ENCODE measurements around the gene PPARG. TPM values are rescaled to one million over a fixed set of nuclear protein-coding genes. Genes with fewer than 3 reads are reported as not detected.
A peak's percentile ranks its signal among the peaks of the same experiment; 100 is the strongest.

Gene PPARG
- total RNA-seq, 3 donors from 2014 or later: 61.6 to 173 (median 98.8) TPM

DNA sequence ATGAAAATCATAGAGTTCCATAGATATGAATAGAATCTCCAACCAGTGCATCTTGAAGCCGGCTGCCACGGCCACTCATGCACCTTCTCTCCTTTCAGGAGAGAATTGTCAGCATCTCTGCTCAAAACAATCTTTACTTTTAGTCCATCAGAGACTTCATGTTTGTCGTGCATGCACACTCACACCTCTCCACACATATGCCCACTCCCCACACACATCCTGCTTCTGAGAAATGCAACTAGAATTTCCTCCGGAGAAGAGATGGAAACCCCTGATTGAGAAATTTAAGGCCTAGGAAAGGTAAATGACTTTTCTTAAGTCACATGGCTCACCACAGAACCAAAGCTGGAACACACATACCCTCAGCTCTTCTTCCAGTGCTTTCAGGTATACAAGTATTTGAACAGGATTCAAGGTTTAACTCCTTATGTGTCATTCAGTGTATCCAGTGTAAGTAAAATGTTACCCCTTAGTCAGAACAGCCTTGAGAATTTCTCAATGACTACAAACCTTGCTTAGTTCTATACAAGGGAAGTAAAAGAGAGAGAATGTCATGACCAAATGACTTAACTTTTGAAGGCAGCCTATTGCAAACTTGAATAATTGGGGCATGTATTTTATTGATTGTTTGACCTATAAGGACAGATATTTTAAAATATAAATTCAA is 126.3 kb downstream of the PPARG start:
- Histone ChIP-seq H3K9me3 (no peaks in the 10 kb centered on the region), H3K4me3 (no peak overlapping the region), H3K4me1 (ENCODE audit: low read depth) (peaks cover 9% of the 10 kb centered on the region), H3K36me3 (ENCODE audit: low read depth) (no peaks in the 10 kb centered on the region)
- DNase-seq: no peak
- intact Hi-C loops (cut with DNase I, micrococcal nuclease): no loop called here
- TF ChIP-seq, protein P1, sequence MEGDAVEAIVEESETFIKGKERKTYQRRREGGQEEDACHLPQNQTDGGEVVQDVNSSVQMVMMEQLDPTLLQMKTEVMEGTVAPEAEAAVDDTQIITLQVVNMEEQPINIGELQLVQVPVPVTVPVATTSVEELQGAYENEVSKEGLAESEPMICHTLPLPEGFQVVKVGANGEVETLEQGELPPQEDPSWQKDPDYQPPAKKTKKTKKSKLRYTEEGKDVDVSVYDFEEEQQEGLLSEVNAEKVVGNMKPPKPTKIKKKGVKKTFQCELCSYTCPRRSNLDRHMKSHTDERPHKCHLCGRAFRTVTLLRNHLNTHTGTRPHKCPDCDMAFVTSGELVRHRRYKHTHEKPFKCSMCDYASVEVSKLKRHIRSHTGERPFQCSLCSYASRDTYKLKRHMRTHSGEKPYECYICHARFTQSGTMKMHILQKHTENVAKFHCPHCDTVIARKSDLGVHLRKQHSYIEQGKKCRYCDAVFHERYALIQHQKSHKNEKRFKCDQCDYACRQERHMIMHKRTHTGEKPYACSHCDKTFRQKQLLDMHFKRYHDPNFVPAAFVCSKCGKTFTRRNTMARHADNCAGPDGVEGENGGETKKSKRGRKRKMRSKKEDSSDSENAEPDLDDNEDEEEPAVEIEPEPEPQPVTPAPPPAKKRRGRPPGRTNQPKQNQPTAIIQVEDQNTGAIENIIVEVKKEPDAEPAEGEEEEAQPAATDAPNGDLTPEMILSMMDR (IDR thresholded peaks at IDR 0.05): no peak
- ATAC-seq: no peak

DNA sequence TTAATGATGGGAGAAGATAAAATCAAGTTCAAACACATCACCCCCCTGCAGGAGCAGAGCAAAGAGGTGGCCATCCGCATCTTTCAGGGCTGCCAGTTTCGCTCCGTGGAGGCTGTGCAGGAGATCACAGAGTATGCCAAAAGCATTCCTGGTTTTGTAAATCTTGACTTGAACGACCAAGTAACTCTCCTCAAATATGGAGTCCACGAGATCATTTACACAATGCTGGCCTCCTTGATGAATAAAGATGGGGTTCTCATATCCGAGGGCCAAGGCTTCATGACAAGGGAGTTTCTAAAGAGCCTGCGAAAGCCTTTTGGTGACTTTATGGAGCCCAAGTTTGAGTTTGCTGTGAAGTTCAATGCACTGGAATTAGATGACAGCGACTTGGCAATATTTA is 127.9 kb downstream of the PPARG start:
- ATAC-seq (no peak), DNase-seq (no peak)
- intact Hi-C loops (cut with DNase I, micrococcal nuclease): no loop called here
- H3K4me1 ChIP-seq (ENCODE audit: low read depth): peaks cover 5% of the 10 kb centered on the region
- H3K4me3 ChIP-seq: no peak overlapping the region
- TF ChIP-seq, protein P1 (IDR thresholded peaks at IDR 0.05): no peak
- no peaks in the 10 kb centered on the region for H3K36me3 ChIP-seq (ENCODE audit: low read depth)
- H3K9me3 ChIP-seq: no peaks in the 10 kb centered on the region

DNA sequence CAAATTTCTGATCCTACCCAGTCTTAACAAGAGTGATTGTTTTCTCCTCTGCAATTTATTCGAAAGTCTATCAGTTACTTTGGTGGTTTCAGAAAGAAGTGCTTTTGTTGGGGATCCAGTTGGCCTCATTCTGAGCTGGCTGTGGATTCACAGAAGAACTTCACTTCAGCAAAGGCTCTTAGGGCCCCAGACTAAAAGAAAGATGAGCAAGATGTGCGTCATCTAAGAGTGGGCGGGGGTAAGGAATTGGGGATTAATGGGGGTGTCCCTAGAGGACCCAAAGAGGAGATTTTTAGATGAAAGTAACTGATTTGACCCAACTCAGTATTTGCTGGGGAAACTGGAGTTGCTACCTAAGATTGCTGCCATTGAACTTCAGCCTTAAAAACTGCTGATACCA is 131.5 kb downstream of the PPARG start:
- no peak for ATAC-seq
- TF ChIP-seq, protein P1 (IDR thresholded peaks at IDR 0.05): no peak
- Histone ChIP-seq H3K4me3 (no peak overlapping the region), H3K36me3 (ENCODE audit: low read depth) (no peaks in the 10 kb centered on the region), H3K4me1 (ENCODE audit: low read depth) (peaks cover 5% of the 10 kb centered on the region), H3K9me3 (no peaks in the 10 kb centered on the region)
- DNase-seq: no peak
- intact Hi-C loops (cut with DNase I, micrococcal nuclease): no loop called here

DNA sequence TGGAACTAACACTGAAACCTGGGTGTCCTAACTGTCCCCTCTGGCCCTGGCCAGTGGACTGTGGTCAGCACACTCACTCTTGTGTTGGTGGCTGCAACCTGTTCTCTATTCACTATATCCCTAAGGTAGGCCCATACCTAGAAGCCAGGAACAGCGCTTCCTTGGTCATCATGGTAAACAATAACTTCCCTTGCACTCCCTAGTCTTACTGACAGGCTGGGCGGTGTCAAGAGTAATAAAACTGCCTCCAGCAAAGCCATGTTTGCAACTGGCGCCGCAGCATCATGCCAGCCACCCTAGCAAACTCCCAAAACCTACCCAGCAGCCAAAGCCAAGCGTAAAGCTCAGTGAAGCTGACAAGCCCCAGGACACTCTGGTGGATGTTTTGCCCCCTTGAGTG is 132.3 kb downstream of the PPARG start:
- ATAC-seq: peak; percentile 95
- intact Hi-C loops (cut with DNase I, micrococcal nuclease): no loop called here
- peak in 1 of 3 donors; percentile 70 for DNase-seq
- peaks cover 5% of the 10 kb centered on the region for H3K4me1 ChIP-seq (ENCODE audit: low read depth)
- no peak overlapping the region for H3K4me3 ChIP-seq
- no peaks in the 10 kb centered on the region for H3K9me3 ChIP-seq
- H3K36me3 ChIP-seq (ENCODE audit: low read depth): no peaks in the 10 kb centered on the region
- TF ChIP-seq, protein P1 (IDR thresholded peaks at IDR 0.05): no peak

DNA sequence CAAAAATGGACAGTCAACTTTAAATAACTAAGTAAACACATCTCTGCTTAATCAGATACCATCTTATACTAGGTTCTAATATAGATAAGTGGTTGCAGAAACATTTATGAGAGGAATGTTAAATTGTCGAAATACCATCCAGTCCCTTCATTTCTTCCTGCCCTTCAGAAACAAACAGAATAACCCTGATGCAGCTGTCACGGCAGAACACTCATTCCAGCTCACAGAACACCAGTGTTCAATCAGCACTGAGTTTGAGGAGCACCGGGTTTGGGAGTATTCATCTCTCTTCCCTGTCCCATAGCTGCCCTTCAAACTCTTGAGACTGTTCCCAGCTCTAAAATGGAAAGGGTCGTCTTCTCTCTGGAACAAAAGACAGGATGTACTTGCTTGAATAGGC is 134.3 kb downstream of the PPARG start:
- TF ChIP-seq, protein P1 (IDR thresholded peaks at IDR 0.05): no peak
- Histone ChIP-seq H3K4me3 (no peak overlapping the region), H3K36me3 (ENCODE audit: low read depth) (no peaks in the 10 kb centered on the region), H3K9me3 (no peaks in the 10 kb centered on the region), H3K4me1 (ENCODE audit: low read depth) (peaks cover 5% of the 10 kb centered on the region)
- DNase-seq (no peak), ATAC-seq (no peak)
- intact Hi-C loops (cut with DNase I, micrococcal nuclease): no loop called here

Measured in mucosa of descending colon (tissue), 3 donors.